Measurements from ENCODE around the gene ZNF487.
"Not testable (repeated sequence)": the region's sequence is repeated elsewhere in the genome, so short reads cannot be mapped to it uniquely, and the experiment has no call there.

ZNF487 gene

GRCh38 chr10:43436291-43437140 lies at the start of gene ZNF487:
ZNF487 (plus strand) TSS chr10:43437111; CDS start chr10:43475814, 38,703 bp downstream.
- H3K27me3 ChIP-seq: no peaks in the 10 kb centered on the region
- H3K36me3 ChIP-seq: no peaks in the 10 kb centered on the region
- no peak for TF ChIP-seq Cebpa-rat (IDR thresholded peaks at IDR 0.05)
- peaks cover 24% of the 10 kb centered on the region for H3K4me1 ChIP-seq
- H3K9ac ChIP-seq: peak within 1 kb of the TSS; percentile 90
- H3K9me3 ChIP-seq: no peaks in the 10 kb centered on the region
- H4K20me1 ChIP-seq: no peaks in the 10 kb centered on the region
- peak within 1 kb of the TSS; percentile 79 for H3K4me3 ChIP-seq
- peak within 1 kb of the TSS; percentile 88 for H3K27ac ChIP-seq
- peak within 1 kb of the TSS; percentile 98 for H3K4me2 ChIP-seq

DNA sequence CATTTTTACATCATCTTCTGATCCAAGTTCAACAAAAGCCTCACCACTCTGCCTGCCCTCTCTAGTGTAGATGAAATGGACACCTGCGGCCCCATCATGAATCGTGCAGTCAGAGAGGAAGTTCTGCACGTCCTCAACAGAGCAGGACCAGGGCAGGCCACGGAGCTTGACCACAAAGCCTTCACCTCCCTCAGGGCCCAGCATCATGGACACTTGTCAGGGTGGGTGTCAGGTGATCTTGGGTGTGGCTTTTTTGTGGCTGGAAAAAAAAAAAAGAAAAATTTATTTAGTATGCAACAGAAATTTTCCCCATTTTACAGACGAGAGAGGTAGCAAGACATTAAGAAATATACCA lies 49.3 kb upstream of the ZNF487 start:
- peaks cover 98% of the 10 kb centered on the region for H4K20me1 ChIP-seq
- H3K9ac ChIP-seq: no peak overlapping the region
- no peak overlapping the region for H3K4me2 ChIP-seq
- H3K4me3 ChIP-seq: no peak overlapping the region
- peaks cover 84% of the 10 kb centered on the region for H3K36me3 ChIP-seq
- H3K4me1 ChIP-seq: peaks cover 22% of the 10 kb centered on the region
- H3K9me3 ChIP-seq: no peaks in the 10 kb centered on the region
- no peak overlapping the region for H3K27ac ChIP-seq
- H3K27me3 ChIP-seq: no peaks in the 10 kb centered on the region
- no peak for TF ChIP-seq Cebpa-rat (IDR thresholded peaks at IDR 0.05)

GRCh38 chr10:43389867-43390266 lies 47.0 kb upstream of the ZNF487 start:
- peaks cover 44% of the 10 kb centered on the region for H3K4me1 ChIP-seq
- no peak overlapping the region for H3K4me3 ChIP-seq
- H3K27ac ChIP-seq: no peak overlapping the region
- no peaks in the 10 kb centered on the region for H3K9me3 ChIP-seq
- H3K9ac ChIP-seq: no peak overlapping the region
- TF ChIP-seq Cebpa-rat (IDR thresholded peaks at IDR 0.05): no peak
- H4K20me1 ChIP-seq: peaks cover 100% of the 10 kb centered on the region
- H3K4me2 ChIP-seq: no peak overlapping the region
- no peaks in the 10 kb centered on the region for H3K27me3 ChIP-seq
- peaks cover 97% of the 10 kb centered on the region for H3K36me3 ChIP-seq

GRCh38 chr10:43390333-43390732 lies 46.6 kb upstream of the ZNF487 start:
- no peak for TF ChIP-seq Cebpa-rat (IDR thresholded peaks at IDR 0.05)
- no peak overlapping the region for H3K27ac ChIP-seq
- H3K9me3 ChIP-seq: no peaks in the 10 kb centered on the region
- H3K9ac ChIP-seq: no peak overlapping the region
- peaks cover 97% of the 10 kb centered on the region for H3K36me3 ChIP-seq
- H3K27me3 ChIP-seq: no peaks in the 10 kb centered on the region
- peaks cover 48% of the 10 kb centered on the region for H3K4me1 ChIP-seq
- peaks cover 100% of the 10 kb centered on the region for H4K20me1 ChIP-seq
- H3K4me3 ChIP-seq: no peak overlapping the region
- H3K4me2 ChIP-seq: no peak overlapping the region

- peaks cover 98% of the 10 kb centered on the region for H3K36me3 ChIP-seq
- no peak overlapping the region for H3K4me3 ChIP-seq
- H3K27me3 ChIP-seq: no peaks in the 10 kb centered on the region
- peaks cover 53% of the 10 kb centered on the region for H3K4me1 ChIP-seq
- no peak overlapping the region for H3K4me2 ChIP-seq
- H3K9me3 ChIP-seq: no peaks in the 10 kb centered on the region
- H3K9ac ChIP-seq: no peak overlapping the region
- H3K27ac ChIP-seq: no peak overlapping the region
- peaks cover 100% of the 10 kb centered on the region for H4K20me1 ChIP-seq
- no peak for TF ChIP-seq Cebpa-rat (IDR thresholded peaks at IDR 0.05)
Measured at GRCh38 chr10:43390759-43391158, 46.2 kb upstream of the ZNF487 start.

GRCh38 chr10:43391496-43391895 lies 45.4 kb upstream of the ZNF487 start:
- Histone ChIP-seq H4K20me1 (peaks cover 100% of the 10 kb centered on the region), H3K4me1 (peaks cover 53% of the 10 kb centered on the region), H3K9me3 (no peaks in the 10 kb centered on the region), H3K27ac (no peak overlapping the region), H3K4me3 (no peak overlapping the region), H3K36me3 (peaks cover 94% of the 10 kb centered on the region), H3K9ac (peak overlapping the region; percentile 34; the same call in 1 of the 2 replicates), H3K27me3 (no peaks in the 10 kb centered on the region), H3K4me2 (no peak overlapping the region)
- no peak for TF ChIP-seq Cebpa-rat (IDR thresholded peaks at IDR 0.05)

GRCh38 chr10:43392748-43393147 lies 44.2 kb upstream of the ZNF487 start:
- peaks cover 53% of the 10 kb centered on the region for H3K4me1 ChIP-seq
- peaks cover 81% of the 10 kb centered on the region for H3K36me3 ChIP-seq
- no peak overlapping the region for H3K4me3 ChIP-seq
- H3K27ac ChIP-seq: no peak overlapping the region
- TF ChIP-seq Cebpa-rat (IDR thresholded peaks at IDR 0.05): no peak
- H3K9ac ChIP-seq: peak overlapping the region; percentile 34; the same call in 1 of the 2 replicates
- no peaks in the 10 kb centered on the region for H3K9me3 ChIP-seq
- peaks cover 96% of the 10 kb centered on the region for H4K20me1 ChIP-seq
- no peaks in the 10 kb centered on the region for H3K27me3 ChIP-seq
- H3K4me2 ChIP-seq: peak overlapping the region; percentile 14; the same call in 1 of the 2 replicates

DNA sequence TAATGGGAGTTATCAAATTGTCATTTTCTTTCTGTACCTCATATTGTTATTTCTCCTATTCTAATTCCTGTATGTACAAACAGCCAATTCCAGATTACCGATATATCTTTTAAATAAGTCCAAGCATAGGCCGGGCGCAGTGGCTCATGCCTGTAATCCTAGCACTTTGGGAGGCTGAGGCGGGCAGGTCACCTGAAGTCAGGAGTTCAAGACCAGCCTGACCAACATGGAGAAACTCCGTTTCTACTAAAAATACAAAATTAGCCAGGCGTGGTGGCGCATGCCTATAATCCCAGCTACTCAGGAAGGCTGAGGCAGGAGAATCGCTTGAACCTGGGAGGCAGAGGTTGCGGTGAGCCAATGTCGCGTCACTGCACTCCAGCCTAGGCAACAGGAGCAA lies 43.7 kb upstream of the ZNF487 start:
- H4K20me1 ChIP-seq: peaks cover 96% of the 10 kb centered on the region
- not testable (repeated sequence) for H3K9me3 ChIP-seq, H3K4me3 ChIP-seq, H3K9ac ChIP-seq, H3K27ac ChIP-seq, H3K27me3 ChIP-seq
- peak overlapping the region; percentile 94 for H3K4me2 ChIP-seq
- peaks cover 77% of the 10 kb centered on the region for H3K36me3 ChIP-seq
- H3K4me1 ChIP-seq: peaks cover 54% of the 10 kb centered on the region

DNA sequence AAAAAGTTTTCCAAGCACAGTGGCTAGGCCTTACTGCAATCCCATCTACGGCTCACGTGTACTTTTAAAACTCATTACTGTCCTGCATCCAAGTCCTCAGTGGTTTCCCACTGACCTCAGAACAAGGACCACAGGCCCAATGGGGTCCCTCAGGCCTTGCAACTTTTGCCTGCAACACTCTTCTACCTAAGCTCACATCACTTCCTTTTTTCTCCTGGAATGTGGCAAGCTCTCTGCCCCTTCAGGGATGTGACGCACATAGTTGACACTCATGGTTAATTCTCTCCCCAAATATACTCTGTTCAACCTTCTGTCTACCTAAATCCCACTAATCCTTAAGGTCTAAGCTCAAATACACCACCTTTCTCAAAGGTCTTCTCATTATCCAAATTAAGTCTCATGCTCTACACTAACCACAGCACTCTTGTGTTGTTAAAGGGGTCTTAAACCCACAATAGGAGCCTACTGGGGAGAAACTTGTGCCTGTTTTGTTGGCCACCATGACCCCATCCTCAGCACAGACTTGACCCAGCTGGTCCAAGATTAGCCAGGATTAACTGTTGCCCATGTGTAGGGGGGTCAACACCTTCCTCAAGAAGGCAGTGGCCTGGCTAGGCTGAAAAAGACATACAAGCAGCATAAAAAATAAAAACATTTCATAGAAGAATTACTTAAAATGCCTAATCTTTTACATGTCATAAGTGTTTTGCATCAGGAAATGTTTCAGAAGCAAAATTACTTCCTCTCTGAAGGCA lies 43.1 kb upstream of the ZNF487 start:
- H4K20me1 ChIP-seq: peaks cover 96% of the 10 kb centered on the region
- no peaks in the 10 kb centered on the region for H3K9me3 ChIP-seq
- H3K4me1 ChIP-seq: peaks cover 54% of the 10 kb centered on the region
- H3K9ac ChIP-seq: peak overlapping the region; percentile 98; the same call in 1 of the 2 replicates
- peak overlapping the region; percentile 23; the same call in 1 of the 2 replicates for H3K27ac ChIP-seq
- no peaks in the 10 kb centered on the region for H3K27me3 ChIP-seq
- H3K4me3 ChIP-seq: peak overlapping the region; percentile 89; the same call in 1 of the 2 replicates
- H3K36me3 ChIP-seq: peaks cover 71% of the 10 kb centered on the region
- peak overlapping the region; percentile 94 for H3K4me2 ChIP-seq
- TF ChIP-seq Cebpa-rat (IDR thresholded peaks at IDR 0.05): no peak

DNA sequence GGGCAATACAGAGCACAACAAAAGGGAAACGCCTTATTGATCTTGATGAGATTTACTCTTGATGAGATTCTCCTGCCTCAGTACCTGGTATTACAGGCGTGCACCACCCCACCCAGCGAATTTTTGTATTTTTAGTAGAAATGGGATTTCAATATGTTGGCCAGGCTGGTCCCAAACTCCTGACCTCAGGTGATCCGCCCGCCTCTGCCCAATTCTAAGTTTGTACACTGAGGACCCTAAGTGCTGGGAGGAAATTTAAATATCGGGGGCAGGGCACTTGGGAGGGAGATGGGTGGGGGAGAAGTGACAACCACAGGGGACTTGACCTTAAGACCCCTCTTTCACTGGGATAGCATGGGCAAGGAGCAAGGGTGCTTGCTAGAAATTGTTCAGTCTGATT lies 42.0 kb upstream of the ZNF487 start:
- H3K27ac ChIP-seq: peak overlapping the region; percentile 98; the same call in 1 of the 2 replicates
- H3K4me3 ChIP-seq: peak overlapping the region; percentile 89
- H3K4me2 ChIP-seq: peak overlapping the region; percentile 94
- no peak for TF ChIP-seq Cebpa-rat (IDR thresholded peaks at IDR 0.05)
- peaks cover 71% of the 10 kb centered on the region for H3K36me3 ChIP-seq
- H3K9ac ChIP-seq: peak overlapping the region; percentile 98
- no peaks in the 10 kb centered on the region for H3K27me3 ChIP-seq
- H3K4me1 ChIP-seq: peaks cover 60% of the 10 kb centered on the region
- peaks cover 96% of the 10 kb centered on the region for H4K20me1 ChIP-seq
- no peaks in the 10 kb centered on the region for H3K9me3 ChIP-seq
